ENCODE results near the gene SLFN12L. TPM values are rescaled to one million over a fixed set of nuclear protein-coding genes. Genes with fewer than 3 reads are reported as not detected.

The SLFN12L gene
- total RNA-seq, 1 experiment from 2014 or later: not detected

DNA sequence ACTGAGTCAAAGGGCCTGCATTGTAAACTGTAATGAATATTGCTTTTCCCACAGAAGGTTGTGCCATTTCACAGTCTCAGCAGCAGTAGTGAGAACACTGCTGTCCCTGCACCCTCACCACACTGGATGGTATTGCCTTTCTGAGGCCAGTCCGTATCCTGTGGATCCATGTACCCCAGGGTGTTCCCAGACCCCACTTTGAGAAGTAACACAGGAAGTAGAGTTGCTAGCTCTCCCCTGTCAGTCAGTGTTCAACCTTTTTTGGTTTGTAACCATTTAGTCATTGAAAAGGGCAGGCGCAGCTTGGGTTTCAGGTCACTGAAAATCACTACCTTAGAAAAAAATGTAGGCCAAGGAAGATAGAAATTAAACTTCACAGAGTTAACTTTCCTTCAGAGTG is 37.9 kb downstream of the SLFN12L start:
- H3K9ac ChIP-seq (ENCODE audit: extremely low read depth, insufficient read length, low read length): no peak overlapping the region
- no peak overlapping the region for H2AFZ ChIP-seq (ENCODE audit: low read length)
- Mint-ChIP-seq H3K4me1 (peaks cover 12 to 23% of the 10 kb centered on the region in 2 experiments), H3K36me3 (ENCODE audit: insufficient read depth in 1 of 3, low read depth in 3 of 3) (peaks cover 0 to 9% (median 6%) of the 10 kb centered on the region in 3 experiments; a peak in 4 of 7 replicates), H3K27me3 (ENCODE audit: low read depth) (peaks cover 94% of the 10 kb centered on the region), H3K4me3 (no peak overlapping the region), H3K9me3 (peaks cover 12 to 16% of the 10 kb centered on the region in 2 experiments), H3K27ac (no peak overlapping the region)
- H3K14ac ChIP-seq (ENCODE audit: insufficient read depth, low read length): no peak overlapping the region
- no peaks in the 10 kb centered on the region for H3K79me1 ChIP-seq (ENCODE audit: insufficient read depth, low read depth, low read length, poor library complexity, severe bottlenecking)
- H3K23me2 ChIP-seq (ENCODE audit: insufficient read length, low read depth, low read length, poor library complexity, severe bottlenecking): peaks cover 12% of the 10 kb centered on the region
- H3K4ac ChIP-seq (ENCODE audit: low read depth, low read length): no peak overlapping the region
- H2BK120ac ChIP-seq (ENCODE audit: low read depth, low read length, poor library complexity, severe bottlenecking): no peak overlapping the region
- no peak overlapping the region for H2BK15ac ChIP-seq (ENCODE audit: low read depth, low read length)
- no peak for DNase-seq
- no peak overlapping the region for H3K18ac ChIP-seq (ENCODE audit: insufficient read length, low read depth, low read length)
- H4K20me1 ChIP-seq (ENCODE audit: control insufficient read depth, insufficient read depth, insufficient read length): peaks cover 5% of the 10 kb centered on the region
- TF ChIP-seq, protein P1, sequence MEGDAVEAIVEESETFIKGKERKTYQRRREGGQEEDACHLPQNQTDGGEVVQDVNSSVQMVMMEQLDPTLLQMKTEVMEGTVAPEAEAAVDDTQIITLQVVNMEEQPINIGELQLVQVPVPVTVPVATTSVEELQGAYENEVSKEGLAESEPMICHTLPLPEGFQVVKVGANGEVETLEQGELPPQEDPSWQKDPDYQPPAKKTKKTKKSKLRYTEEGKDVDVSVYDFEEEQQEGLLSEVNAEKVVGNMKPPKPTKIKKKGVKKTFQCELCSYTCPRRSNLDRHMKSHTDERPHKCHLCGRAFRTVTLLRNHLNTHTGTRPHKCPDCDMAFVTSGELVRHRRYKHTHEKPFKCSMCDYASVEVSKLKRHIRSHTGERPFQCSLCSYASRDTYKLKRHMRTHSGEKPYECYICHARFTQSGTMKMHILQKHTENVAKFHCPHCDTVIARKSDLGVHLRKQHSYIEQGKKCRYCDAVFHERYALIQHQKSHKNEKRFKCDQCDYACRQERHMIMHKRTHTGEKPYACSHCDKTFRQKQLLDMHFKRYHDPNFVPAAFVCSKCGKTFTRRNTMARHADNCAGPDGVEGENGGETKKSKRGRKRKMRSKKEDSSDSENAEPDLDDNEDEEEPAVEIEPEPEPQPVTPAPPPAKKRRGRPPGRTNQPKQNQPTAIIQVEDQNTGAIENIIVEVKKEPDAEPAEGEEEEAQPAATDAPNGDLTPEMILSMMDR (conservative IDR thresholded peaks at IDR 0.05): no peak
- H3K4me2 ChIP-seq (ENCODE audit: insufficient read depth, insufficient read length, low read length): no peak overlapping the region
- H3K9me3 ChIP-seq (ENCODE audit: control insufficient read depth, low read depth, low read length): no peaks in the 10 kb centered on the region
- no peak overlapping the region for H3K27ac ChIP-seq (ENCODE audit: insufficient read length, low read depth, low read length)
- no peak overlapping the region for H2BK12ac ChIP-seq (ENCODE audit: insufficient read length, low read depth, low read length)
- peaks cover 49% of the 10 kb centered on the region for H3K27me3 ChIP-seq (ENCODE audit: insufficient read depth, low read length)
- no CpG with 5 or more reads among the region's 2 CpGs for WGBS (ENCODE audit: extremely low coverage, insufficient read length, low lambda C conversion rate)
- H3K23ac ChIP-seq (ENCODE audit: insufficient read length, low read depth, low read length): no peak overlapping the region
- H2BK5ac ChIP-seq (ENCODE audit: insufficient read length, low read length): no peak overlapping the region
- H3K4me1 ChIP-seq (ENCODE audit: insufficient read depth, low read length): no peaks in the 10 kb centered on the region
- no peaks in the 10 kb centered on the region for H3K79me2 ChIP-seq (ENCODE audit: insufficient read depth, low read length)
- H2AK5ac ChIP-seq (ENCODE audit: insufficient read length, low read length): no peak overlapping the region
- H2BK20ac ChIP-seq (ENCODE audit: low read depth, low read length, poor library complexity, severe bottlenecking): no peak overlapping the region
- no peak overlapping the region for H3T11ph ChIP-seq (ENCODE audit: low read length)
- no peak overlapping the region for H4K91ac ChIP-seq (ENCODE audit: insufficient read length, low read depth, low read length)
- H4K5ac ChIP-seq (ENCODE audit: insufficient read length, low read depth, low read length): no peak overlapping the region
- H4K8ac ChIP-seq (replicated peaks; ENCODE audit: insufficient read length, low read depth, low read length): no peak overlapping the region
- H3K56ac ChIP-seq (ENCODE audit: insufficient read length, low read depth, low read length): no peak overlapping the region
